HAP-1 (cell line): Measurements from ENCODE around the gene DOCK4.
"Not testable (repeated sequence)": the region's sequence is repeated elsewhere in the genome, so short reads cannot be mapped to it uniquely, and the experiment has no call there.

Experiments used
- DNase-seq, 2 experiments: peaks; one replicate each; pipeline ENCODE4 v3.0.0-alpha.2; 2016 to 2020; ENCODE audit warnings: low spot score in 2 of 2
- H3K27me3 ChIP-seq: fragments of 250-450 bp; sonication (Bioruptor Pico); 2 replicates; pipeline ENCODE4 v1.5.1; 2020; ENCODE audit warnings: low read depth, mild to moderate bottlenecking, moderate library complexity
- H3K36me3 ChIP-seq: fragments of 250-450 bp; sonication (Bioruptor Pico); replicated peaks from 2 replicates; pipeline ENCODE4 v1.5.1; 2020; ENCODE audit warnings: mild to moderate bottlenecking
- H3K4me1 ChIP-seq: fragments of 250-450 bp; sonication (Bioruptor Pico); 2 replicates; pipeline ENCODE4 v1.5.1; 2020; ENCODE audit warnings: mild to moderate bottlenecking
- H3K4me3 ChIP-seq: fragments of 250-450 bp; sonication (Bioruptor Pico); 2 replicates; pipeline ENCODE4 v1.5.1; 2020; ENCODE audit warnings: mild to moderate bottlenecking, moderate library complexity
- H3K9me3 ChIP-seq: fragments of 250-450 bp; sonication (Bioruptor Pico); 2 replicates; pipeline ENCODE4 v1.5.1; 2020; ENCODE audit warnings: mild to moderate bottlenecking, moderate library complexity
- in situ Hi-C: fragments of 300-500 bp; cut with MboI; formaldehyde crosslinking; loops from 3 replicates; pipeline ENCODE4 v1.14.3; 2020; ENCODE audit warnings: low sequenced_read_pairs, inconsistent platforms, mixed read lengths

The DOCK4 gene

GRCh38 chr7:112136271-112137008, 69.8 kb downstream of the DOCK4 start:
- Histone ChIP-seq H3K27me3 (no peaks in the 10 kb centered on the region), H3K4me1 (peaks cover 12% of the 10 kb centered on the region), H3K4me3 (no peak overlapping the region), H3K9me3 (no peaks in the 10 kb centered on the region), H3K36me3 (no peaks in the 10 kb centered on the region)
- in situ Hi-C loops, result no loop called here
- peak; percentile 61 to 93 for DNase-seq

- in situ Hi-C loops, result no loop called here
- no peak for DNase-seq
- Histone ChIP-seq H3K9me3 (no peaks in the 10 kb centered on the region), H3K4me3 (no peak overlapping the region), H3K27me3 (no peaks in the 10 kb centered on the region), H3K4me1 (peaks cover 12% of the 10 kb centered on the region), H3K36me3 (no peaks in the 10 kb centered on the region)
These were observed 70.4 kb downstream of the DOCK4 start for GRCh38 chr7:112135815-112136214.

- peaks cover 14% of the 10 kb centered on the region for H3K4me1 ChIP-seq
- no peaks in the 10 kb centered on the region for H3K9me3 ChIP-seq
- DNase-seq, result peak; percentile 44 to 68
- in situ Hi-C loops, result no loop called here
- no peak overlapping the region for H3K4me3 ChIP-seq
- H3K27me3 ChIP-seq, result no peaks in the 10 kb centered on the region
- H3K36me3 ChIP-seq, result no peaks in the 10 kb centered on the region
These were observed 72.2 kb downstream of the DOCK4 start for GRCh38 chr7:112134039-112134438.

- no peak for DNase-seq
- in situ Hi-C loops, result no loop called here
- H3K9me3 ChIP-seq, result no peaks in the 10 kb centered on the region
- H3K4me1 ChIP-seq, result peaks cover 17% of the 10 kb centered on the region
- no peak overlapping the region for H3K4me3 ChIP-seq
- H3K36me3 ChIP-seq, result no peaks in the 10 kb centered on the region
- no peaks in the 10 kb centered on the region for H3K27me3 ChIP-seq
These were observed 72.9 kb downstream of the DOCK4 start for GRCh38 chr7:112133328-112133727.

- Histone ChIP-seq H3K4me1 (peaks cover 17% of the 10 kb centered on the region), H3K9me3 (no peaks in the 10 kb centered on the region), H3K4me3 (no peak overlapping the region), H3K36me3 (no peaks in the 10 kb centered on the region), H3K27me3 (no peaks in the 10 kb centered on the region)
- no peak for DNase-seq
- in situ Hi-C loops, result no loop called here
These were observed 74.0 kb downstream of the DOCK4 start for GRCh38 chr7:112132051-112132694.

GRCh38 chr7:112130729-112131410, 75.3 kb downstream of the DOCK4 start:
- no peaks in the 10 kb centered on the region for H3K27me3 ChIP-seq
- no peak for DNase-seq
- H3K9me3 ChIP-seq, result no peaks in the 10 kb centered on the region
- no peak overlapping the region for H3K4me3 ChIP-seq
- H3K36me3 ChIP-seq, result no peaks in the 10 kb centered on the region
- in situ Hi-C loops, result no loop called here
- peaks cover 13% of the 10 kb centered on the region for H3K4me1 ChIP-seq

- in situ Hi-C loops, result no loop called here
- Histone ChIP-seq H3K4me3 (no peak overlapping the region), H3K27me3 (no peaks in the 10 kb centered on the region), H3K4me1 (peaks cover 10% of the 10 kb centered on the region), H3K36me3 (no peaks in the 10 kb centered on the region), H3K9me3 (no peaks in the 10 kb centered on the region)
- no peak for DNase-seq
These were observed 76.4 kb downstream of the DOCK4 start for GRCh38 chr7:112129655-112130323.

- DNase-seq, H3K27me3 ChIP-seq, H3K4me1 ChIP-seq, H3K36me3 ChIP-seq, H3K9me3 ChIP-seq, H3K4me3 ChIP-seq, in situ Hi-C loops: not testable (repeated sequence)
These were observed 77.5 kb downstream of the DOCK4 start for GRCh38 chr7:112128461-112129425.

- in situ Hi-C loops, H3K4me3 ChIP-seq, H3K9me3 ChIP-seq, H3K36me3 ChIP-seq, H3K4me1 ChIP-seq, H3K27me3 ChIP-seq, DNase-seq: not testable (repeated sequence)
These were observed 78.2 kb downstream of the DOCK4 start for GRCh38 chr7:112128041-112128440.

- in situ Hi-C loops, result no loop called here
- H3K4me3 ChIP-seq, result no peak overlapping the region
- H3K4me1 ChIP-seq, result peaks cover 5% of the 10 kb centered on the region
- H3K27me3 ChIP-seq, result no peaks in the 10 kb centered on the region
- no peak for DNase-seq
- no peaks in the 10 kb centered on the region for H3K9me3 ChIP-seq
- no peaks in the 10 kb centered on the region for H3K36me3 ChIP-seq
These were observed 80.9 kb downstream of the DOCK4 start for GRCh38 chr7:112125250-112125649.

GRCh38 chr7:112124061-112124766, 82.0 kb downstream of the DOCK4 start:
- H3K9me3 ChIP-seq, result no peaks in the 10 kb centered on the region
- DNase-seq, result no peak
- in situ Hi-C loops, result no loop called here
- peaks cover 5% of the 10 kb centered on the region; the same call in 1 of the 2 replicates for H3K4me1 ChIP-seq
- no peak overlapping the region for H3K4me3 ChIP-seq
- no peaks in the 10 kb centered on the region for H3K36me3 ChIP-seq
- H3K27me3 ChIP-seq, result no peaks in the 10 kb centered on the region

- no peaks in the 10 kb centered on the region for H3K9me3 ChIP-seq
- H3K4me3 ChIP-seq, result no peak overlapping the region
- H3K36me3 ChIP-seq, result no peaks in the 10 kb centered on the region
- in situ Hi-C loops, result no loop called here
- no peaks in the 10 kb centered on the region for H3K4me1 ChIP-seq
- DNase-seq, result no peak
- no peaks in the 10 kb centered on the region for H3K27me3 ChIP-seq
These were observed 83.4 kb downstream of the DOCK4 start for GRCh38 chr7:112122798-112123197.
